NCI-H1092 (cell line): Measurements from ENCODE around the gene SLC25A43.
A peak's percentile ranks its signal among the peaks of the same experiment; 100 is the strongest.

Source experiments
- DNase-seq: peaks from one replicate; lab custom pipeline; 2025; lab: John Stamatoyannopoulos, UW

SLC25A43 gene

GRCh38 chrX:119497185-119497584 lies 98.0 kb downstream of the SLC25A43 start:
- DNase-seq, result no peak

GRCh38 chrX:119500061-119500800 lies 101.1 kb downstream of the SLC25A43 start:
- no peak for DNase-seq

GRCh38 chrX:119501511-119502148 lies 102.5 kb downstream of the SLC25A43 start:
- DNase-seq, result no peak

GRCh38 chrX:119502727-119503483 lies 103.8 kb downstream of the SLC25A43 start:
- DNase-seq, result peak; percentile 18

- DNase-seq, result no peak
Observed at GRCh38 chrX:119503484-119503861, 104.3 kb downstream of the SLC25A43 start.
